HepG2 (cell line): ENCODE measurements around the gene PDILT. TPM values are rescaled to one million over a fixed set of nuclear protein-coding genes. Genes with fewer than 3 reads are reported as not detected.

Experiments
- CEBPZ ChIP-seq: IDR thresholded peaks from 2 replicates; pipeline ENCODE4 v1.6.1; 2012; ENCODE audit warnings: low read length, improper control_type of control experiment
- FOSL2 ChIP-seq: sonication (generic); formaldehyde crosslinking; IDR thresholded peaks from 2 replicates; pipeline ENCODE4 v1.4.0; 2020; ENCODE audit warnings: missing genetic modification reagents
- HMGXB3 ChIP-seq: sonication (generic); formaldehyde crosslinking; IDR thresholded peaks from 2 replicates; pipeline ENCODE4 v1.4.0; 2020; ENCODE audit warnings: missing genetic modification reagents, borderline replicate concordance
- KDM1A ChIP-seq: IDR thresholded peaks from 2 replicates; pipeline ENCODE4 v1.6.1; 2016; ENCODE audit warnings: missing compliant biosample characterization
- MED8 ChIP-seq: sonication (generic); formaldehyde crosslinking; IDR thresholded peaks from 2 replicates; pipeline ENCODE4 v1.8.1; 2023; ENCODE audit warnings: mild to moderate bottlenecking, missing genetic modification reagents; ENCODE audit not compliant: insufficient replicate concordance
- SMARCE1 ChIP-seq: fragments of 450-650 bp; IDR thresholded peaks from 2 replicates; pipeline ENCODE4 v1.6.1; 2017; ENCODE audit warnings: borderline replicate concordance
- SPEN ChIP-seq: sonication (generic); formaldehyde crosslinking; IDR thresholded peaks from 2 replicates; pipeline ENCODE4 v1.5.1; 2020; ENCODE audit warnings: low read depth, mild to moderate bottlenecking, missing genetic modification reagents
- ZNF460 ChIP-seq: sonication (generic); formaldehyde crosslinking; IDR thresholded peaks from 2 replicates; pipeline ENCODE4 v1.5.1; 2020; ENCODE audit warnings: missing genetic modification reagents, mild to moderate bottlenecking, borderline replicate concordance
- ZNF605 ChIP-seq: sonication (generic); formaldehyde crosslinking; IDR thresholded peaks from 2 replicates; pipeline ENCODE4 v1.8.0; 2022; ENCODE audit warnings: mild to moderate bottlenecking, missing genetic modification reagents
- polyA plus RNA-seq, 8 experiments: library from polyadenylated mRNA; depleted of rRNA in 3 of 8; stranded (reverse) in 7 of 8; unstranded in 1 of 8; fragments of >200 nt; fragmentation: Illumina TruSeq in 4 of 8; extraction: Trizol in 4 of 8; gene quantifications; 2 replicates each; pipeline versions ENCODE4 v1.2.1 to v1.2.3, GENCODE V29; 2011 to 2016; ENCODE audit warnings: low read depth in 4 of 8, missing spikeins in 1 of 8, mixed read lengths in 1 of 8; ENCODE audit not compliant: insufficient read depth in 1 of 8
- total RNA-seq, 5 experiments: library from RNA; depleted of rRNA; stranded (reverse); fragments of >200 nt; fragmentation: Illumina TruSeq; extraction: Trizol; gene quantifications; 2 replicates each; pipeline ENCODE4 v1.2.3, GENCODE V29; 2016; ENCODE audit warnings: low read depth in 1 of 5
- TF ChIP-seq, protein P1 (sequence below): sonication (generic); formaldehyde crosslinking; IDR thresholded peaks from 2 replicates; pipeline ENCODE4 v1.4.0; 2020; ENCODE audit warnings: low read depth, missing genetic modification reagents
- TF ChIP-seq, protein P2 (sequence below): sonication (generic); formaldehyde crosslinking; IDR thresholded peaks from 2 replicates; pipeline ENCODE4 v1.5.0; 2020; ENCODE audit warnings: mild to moderate bottlenecking, missing genetic modification reagents, borderline replicate concordance

PDILT gene
- total and polyA plus RNA-seq, 2 of the 13 experiments (the other 11 are each of a cell fraction or from before 2014, with no cell fraction given) = not detected

GRCh38 chr16:20397468-20398074 lies 7.0 kb downstream of the PDILT start (continued):
- TF ChIP-seq, protein P1, sequence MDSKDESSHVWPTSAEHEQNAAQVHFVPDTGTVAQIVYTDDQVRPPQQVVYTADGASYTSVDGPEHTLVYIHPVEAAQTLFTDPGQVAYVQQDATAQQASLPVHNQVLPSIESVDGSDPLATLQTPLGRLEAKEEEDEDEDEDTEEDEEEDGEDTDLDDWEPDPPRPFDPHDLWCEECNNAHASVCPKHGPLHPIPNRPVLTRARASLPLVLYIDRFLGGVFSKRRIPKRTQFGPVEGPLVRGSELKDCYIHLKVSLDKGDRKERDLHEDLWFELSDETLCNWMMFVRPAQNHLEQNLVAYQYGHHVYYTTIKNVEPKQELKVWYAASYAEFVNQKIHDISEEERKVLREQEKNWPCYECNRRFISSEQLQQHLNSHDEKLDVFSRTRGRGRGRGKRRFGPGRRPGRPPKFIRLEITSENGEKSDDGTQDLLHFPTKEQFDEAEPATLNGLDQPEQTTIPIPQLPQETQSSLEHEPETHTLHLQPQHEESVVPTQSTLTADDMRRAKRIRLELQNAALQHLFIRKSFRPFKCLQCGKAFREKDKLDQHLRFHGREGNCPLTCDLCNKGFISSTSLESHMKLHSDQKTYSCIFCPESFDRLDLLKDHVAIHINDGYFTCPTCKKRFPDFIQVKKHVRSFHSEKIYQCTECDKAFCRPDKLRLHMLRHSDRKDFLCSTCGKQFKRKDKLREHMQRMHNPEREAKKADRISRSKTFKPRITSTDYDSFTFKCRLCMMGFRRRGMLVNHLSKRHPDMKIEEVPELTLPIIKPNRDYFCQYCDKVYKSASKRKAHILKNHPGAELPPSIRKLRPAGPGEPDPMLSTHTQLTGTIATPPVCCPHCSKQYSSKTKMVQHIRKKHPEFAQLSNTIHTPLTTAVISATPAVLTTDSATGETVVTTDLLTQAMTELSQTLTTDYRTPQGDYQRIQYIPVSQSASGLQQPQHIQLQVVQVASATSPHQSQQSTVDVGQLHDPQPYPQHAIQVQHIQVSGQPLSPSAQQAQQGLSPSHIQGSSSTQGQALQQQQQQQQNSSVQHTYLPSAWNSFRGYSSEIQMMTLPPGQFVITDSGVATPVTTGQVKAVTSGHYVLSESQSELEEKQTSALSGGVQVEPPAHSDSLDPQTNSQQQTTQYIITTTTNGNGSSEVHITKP (CRISPR knock-in tag) = no peak
- TF ChIP-seq, protein P2, sequence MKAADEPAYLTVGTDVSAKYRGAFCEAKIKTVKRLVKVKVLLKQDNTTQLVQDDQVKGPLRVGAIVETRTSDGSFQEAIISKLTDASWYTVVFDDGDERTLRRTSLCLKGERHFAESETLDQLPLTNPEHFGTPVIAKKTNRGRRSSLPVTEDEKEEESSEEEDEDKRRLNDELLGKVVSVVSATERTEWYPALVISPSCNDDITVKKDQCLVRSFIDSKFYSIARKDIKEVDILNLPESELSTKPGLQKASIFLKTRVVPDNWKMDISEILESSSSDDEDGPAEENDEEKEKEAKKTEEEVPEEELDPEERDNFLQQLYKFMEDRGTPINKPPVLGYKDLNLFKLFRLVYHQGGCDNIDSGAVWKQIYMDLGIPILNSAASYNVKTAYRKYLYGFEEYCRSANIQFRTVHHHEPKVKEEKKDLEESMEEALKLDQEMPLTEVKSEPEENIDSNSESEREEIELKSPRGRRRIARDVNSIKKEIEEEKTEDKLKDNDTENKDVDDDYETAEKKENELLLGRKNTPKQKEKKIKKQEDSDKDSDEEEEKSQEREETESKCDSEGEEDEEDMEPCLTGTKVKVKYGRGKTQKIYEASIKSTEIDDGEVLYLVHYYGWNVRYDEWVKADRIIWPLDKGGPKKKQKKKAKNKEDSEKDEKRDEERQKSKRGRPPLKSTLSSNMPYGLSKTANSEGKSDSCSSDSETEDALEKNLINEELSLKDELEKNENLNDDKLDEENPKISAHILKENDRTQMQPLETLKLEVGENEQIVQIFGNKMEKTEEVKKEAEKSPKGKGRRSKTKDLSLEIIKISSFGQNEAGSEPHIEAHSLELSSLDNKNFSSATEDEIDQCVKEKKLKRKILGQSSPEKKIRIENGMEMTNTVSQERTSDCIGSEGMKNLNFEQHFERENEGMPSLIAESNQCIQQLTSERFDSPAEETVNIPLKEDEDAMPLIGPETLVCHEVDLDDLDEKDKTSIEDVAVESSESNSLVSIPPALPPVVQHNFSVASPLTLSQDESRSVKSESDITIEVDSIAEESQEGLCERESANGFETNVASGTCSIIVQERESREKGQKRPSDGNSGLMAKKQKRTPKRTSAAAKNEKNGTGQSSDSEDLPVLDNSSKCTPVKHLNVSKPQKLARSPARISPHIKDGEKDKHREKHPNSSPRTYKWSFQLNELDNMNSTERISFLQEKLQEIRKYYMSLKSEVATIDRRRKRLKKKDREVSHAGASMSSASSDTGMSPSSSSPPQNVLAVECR (CRISPR knock-in tag) = peak; percentile 42; the same call in 1 of the 2 replicates
- TF ChIP-seq SMARCE1 = no peak
- TF ChIP-seq MED8 = no peak
- TF ChIP-seq ZNF605 (CRISPR knock-in tag) = no peak
- TF ChIP-seq CEBPZ = no peak
- peak; percentile 78 for TF ChIP-seq HMGXB3 (CRISPR knock-in tag)
- TF ChIP-seq KDM1A (CRISPR knock-in tag) = peak; percentile 84; the same call in 1 of the 2 replicates
- TF ChIP-seq SPEN = 0 out of 2 replicates have a peak, but pooled peaks have one; percentile 46
- peak; percentile 47 for TF ChIP-seq FOSL2 (CRISPR knock-in tag)
- TF ChIP-seq ZNF460 (CRISPR knock-in tag) = no peak; the same call in 1 of the 2 replicates
